GM21423 (cell line): ENCODE data around the gene HPS1.

Experiments used
- ATAC-seq: cut with Tn5 transposase; IDR thresholded peaks from one replicate; pipeline ENCODE4 v1.9.1; 2021; ENCODE audit warnings: mild to moderate bottlenecking, moderate library complexity; ENCODE audit not compliant: unreplicated experiment

Gene HPS1

GRCh38 chr10:98415731-98416119, 31.0 kb downstream of the HPS1 start:
- ATAC-seq, result no peak

- ATAC-seq, result peak; percentile 77
Observed at GRCh38 chr10:98414932-98415730, 31.6 kb downstream of the HPS1 start, which contains the start of gene PYROXD2. Gene PYROXD2 (minus strand): TSS chr10:98415182. CDS start chr10:98415135, 47 bp downstream.

GRCh38 chr10:98414578-98414931, 32.2 kb downstream of the HPS1 start:
- no peak for ATAC-seq

- ATAC-seq, result no peak
Observed at GRCh38 chr10:98411768-98412167, 35.0 kb downstream of the HPS1 start.

GRCh38 chr10:98411166-98411565, 35.6 kb downstream of the HPS1 start:
- no peak for ATAC-seq

- no peak for ATAC-seq
Observed at GRCh38 chr10:98410759-98411158, 36.0 kb downstream of the HPS1 start.

GRCh38 chr10:98410135-98410743, 36.5 kb downstream of the HPS1 start:
- no peak for ATAC-seq

GRCh38 chr10:98408799-98409198, 37.9 kb downstream of the HPS1 start:
- ATAC-seq, result no peak

GRCh38 chr10:98407744-98408241, 38.9 kb downstream of the HPS1 start:
- no peak for ATAC-seq

- no peak for ATAC-seq
Observed at GRCh38 chr10:98407017-98407743, 39.6 kb downstream of the HPS1 start.

- no peak for ATAC-seq
Observed at GRCh38 chr10:98405422-98405821, 41.3 kb downstream of the HPS1 start.

GRCh38 chr10:98404571-98405359, 42.0 kb downstream of the HPS1 start:
- no peak for ATAC-seq

- no peak for ATAC-seq
Observed at GRCh38 chr10:98403812-98404504, 42.8 kb downstream of the HPS1 start.

- ATAC-seq, result no peak
Observed at GRCh38 chr10:98402931-98403718, 43.6 kb downstream of the HPS1 start.

- no peak for ATAC-seq
Observed at GRCh38 chr10:98402478-98402877, 44.3 kb downstream of the HPS1 start.

GRCh38 chr10:98400482-98400881, 46.3 kb downstream of the HPS1 start:
- ATAC-seq, result no peak

- ATAC-seq, result no peak
Observed at GRCh38 chr10:98399784-98400183, 47.0 kb downstream of the HPS1 start.

- no peak for ATAC-seq
Observed at GRCh38 chr10:98397089-98397600, 49.6 kb downstream of the HPS1 start.
